Left cardiac atrium (tissue), 4 donors: ENCODE measurements around the gene TST. TPM values are rescaled to one million over a fixed set of nuclear protein-coding genes. Genes with fewer than 3 reads are reported as not detected.
A peak's percentile ranks its signal among the peaks of the same experiment; 100 is the strongest.

Experiments used
- ATAC-seq, 2 donors: fragments of 200-7000 bp; cut with Tn5 transposase; one replicate each; pipeline ENCODE4 v1.9.1; 2020; ENCODE audit warnings: mild to moderate bottlenecking in 2 of 2, moderate library complexity in 2 of 2
- DNase-seq: peaks from one replicate; pipeline ENCODE4 v3.0.0-alpha.2; 2020
- intact Hi-C, 2 donors: fragments of 100-400 bp; cut with DNase I; formaldehyde crosslinking; loops; one replicate each; pipeline versions ENCODE4 v1.14.1 to v1.15.1; 2022 to 2023
- total RNA-seq, 2 donors: library from RNA; stranded (reverse); fragmentation: NEBNext Ultra II Directional; extraction: Animal tissue kit (Norgen Biotek cat#: 25700); gene quantifications; one replicate each; pipeline ENCODE4 v1.2.1, GENCODE V29; 2021
- donor health status: DM: no; HTN: yes; CAD: no.
- donor health status: DM: no; HTN: yes; CAD: no; lungs with severe emphysema.
- donor health status: DM: yes; HTN: yes; CAD: no.
- donor health status: Dilated cardiomyopathy.

The TST gene
- total RNA-seq, 2 donors from 2014 or later = 33.3 to 35.5 TPM

DNA sequence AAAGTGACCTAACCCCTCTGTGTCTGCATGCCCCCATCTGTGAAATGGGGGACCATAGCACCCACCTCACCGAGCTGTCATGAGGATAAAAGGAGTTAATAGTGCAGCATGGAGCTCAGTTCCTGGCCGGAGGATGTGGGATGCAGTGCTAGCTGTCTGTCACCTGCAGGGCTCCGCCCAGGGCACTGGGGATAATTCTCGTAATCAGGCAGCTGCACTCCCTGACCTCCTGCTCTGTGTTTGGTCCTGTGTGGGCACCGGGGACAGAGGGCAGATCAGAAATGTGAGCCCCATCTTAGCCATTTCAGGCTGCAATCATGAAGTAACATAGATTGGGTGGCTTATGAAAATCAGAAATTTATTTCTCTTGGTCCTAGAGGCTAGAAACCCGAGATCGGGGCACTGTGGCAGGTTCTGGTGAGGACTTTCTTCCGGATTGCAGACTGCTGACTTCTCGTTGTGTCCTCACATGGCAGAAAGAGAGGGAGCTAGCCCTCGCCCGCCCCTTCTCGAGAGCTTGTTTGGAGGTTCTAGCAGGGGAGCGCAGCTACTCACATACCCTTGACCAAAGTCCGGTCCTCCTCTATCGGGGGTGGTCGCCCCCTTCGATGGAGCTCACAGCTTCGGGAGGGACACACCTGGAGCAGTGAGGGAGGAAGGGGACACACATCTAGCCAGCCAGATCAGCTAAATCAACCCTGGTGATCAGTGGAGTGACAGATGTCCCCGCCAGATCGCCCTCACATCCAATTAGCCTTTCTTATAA lies 35.5 kb upstream of the TST start:
- ATAC-seq (no peak), DNase-seq (no peak)
- intact Hi-C loops = no loop called here

DNA sequence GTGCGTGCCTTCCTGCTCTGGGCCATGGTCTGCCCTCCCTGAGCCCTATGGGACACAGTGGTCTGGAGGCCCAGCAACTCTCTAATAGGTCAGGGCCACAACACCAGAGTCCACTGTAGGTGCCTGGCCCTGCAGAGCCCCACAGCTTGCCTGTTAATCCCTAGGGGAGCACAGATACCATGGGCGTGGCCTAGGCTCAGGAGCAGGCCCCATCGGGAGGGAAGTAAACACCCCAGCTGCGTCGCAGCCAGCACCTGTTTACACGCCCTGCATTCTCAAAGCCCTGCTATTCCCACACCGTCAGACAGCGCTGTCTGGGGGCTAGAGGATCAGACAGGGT lies 34.8 kb upstream of the TST start:
- intact Hi-C loops = no loop called here
- DNase-seq (no peak), ATAC-seq (no peak)

DNA sequence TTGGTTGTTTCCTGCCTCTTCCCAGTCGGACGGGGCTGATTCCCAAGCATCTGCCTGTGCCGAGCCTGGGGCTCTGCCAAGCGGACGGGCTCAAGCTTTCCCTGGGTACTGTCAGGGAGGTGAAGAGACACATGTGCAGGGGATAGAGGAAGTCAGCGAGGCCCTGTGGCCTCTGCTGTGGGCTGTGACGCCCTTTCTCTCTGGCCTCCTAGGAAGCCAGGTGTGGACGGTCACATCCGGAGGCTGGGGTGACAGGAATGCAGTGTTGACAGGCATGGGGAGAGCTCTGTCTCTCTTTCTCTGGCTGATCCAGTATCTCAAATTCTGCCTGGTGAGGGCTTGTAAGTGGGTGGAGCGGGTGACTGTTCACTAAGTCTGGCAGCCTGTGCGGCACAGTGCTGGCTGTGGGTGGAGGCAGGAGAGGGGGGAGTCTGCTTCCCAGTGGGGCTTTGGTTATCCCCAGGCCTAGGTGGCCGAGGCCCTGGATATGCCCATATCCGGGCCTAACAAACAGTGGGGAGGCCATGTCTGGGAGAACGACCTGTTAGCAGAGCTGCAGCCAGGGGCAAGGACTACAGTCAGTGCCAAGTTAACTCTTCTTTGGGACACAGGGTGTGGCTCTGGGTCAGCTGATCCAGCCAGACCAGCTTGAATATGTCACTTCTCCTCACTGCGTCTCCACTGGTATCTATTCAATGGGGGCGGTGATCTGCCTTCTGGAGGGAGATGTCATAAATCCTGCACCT lies 34.2 kb upstream of the TST start:
- peak; percentile 55 to 56 for ATAC-seq
- DNase-seq = peak; percentile 43
- intact Hi-C loops = no loop called here

DNA sequence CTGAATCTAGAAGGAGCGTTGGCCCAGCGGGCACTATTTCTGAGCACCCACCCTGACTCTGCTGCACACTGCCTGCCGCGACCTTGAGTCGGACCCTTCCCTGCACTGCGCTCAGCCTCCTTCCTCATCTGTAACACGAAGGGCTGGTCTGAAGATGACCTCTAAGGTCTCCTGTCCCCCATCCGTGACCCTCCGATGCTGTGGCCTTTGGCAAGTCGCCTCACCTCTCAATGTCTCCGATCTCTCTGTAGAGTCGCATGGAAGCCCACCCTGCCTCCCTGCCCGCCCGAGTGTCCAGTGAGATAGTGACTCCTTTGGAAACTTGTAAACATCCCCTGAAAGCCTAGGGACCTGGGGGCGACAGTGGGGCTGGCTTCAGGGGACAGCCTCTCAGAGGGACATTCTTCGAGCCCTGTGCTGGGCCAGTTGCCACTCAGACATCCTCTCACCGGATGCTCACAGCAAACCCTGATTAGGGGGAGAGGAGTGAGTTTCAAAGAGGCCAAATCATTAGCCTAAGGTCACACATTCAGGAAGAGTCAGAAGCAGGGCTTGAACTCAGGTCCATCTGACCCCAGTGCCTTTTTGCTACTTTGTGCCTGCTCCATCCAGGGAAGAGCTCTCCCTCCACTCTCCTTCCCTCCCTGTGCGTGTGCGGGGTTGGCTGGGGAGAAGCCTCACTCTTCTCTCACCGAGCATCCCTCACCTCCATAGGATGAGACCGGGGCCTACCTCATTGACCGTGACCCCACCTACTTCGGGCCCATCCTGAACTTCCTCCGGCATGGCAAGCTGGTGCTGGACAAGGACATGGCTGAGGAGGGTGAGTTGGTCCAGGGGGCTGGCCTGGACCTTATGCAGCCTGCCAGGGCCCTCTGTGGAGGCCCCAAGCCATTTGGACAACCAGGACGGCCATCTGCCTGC lies 33.4 kb upstream of the TST start:
- intact Hi-C loops = no loop called here
- DNase-seq = no peak
- ATAC-seq = no peak

DNA sequence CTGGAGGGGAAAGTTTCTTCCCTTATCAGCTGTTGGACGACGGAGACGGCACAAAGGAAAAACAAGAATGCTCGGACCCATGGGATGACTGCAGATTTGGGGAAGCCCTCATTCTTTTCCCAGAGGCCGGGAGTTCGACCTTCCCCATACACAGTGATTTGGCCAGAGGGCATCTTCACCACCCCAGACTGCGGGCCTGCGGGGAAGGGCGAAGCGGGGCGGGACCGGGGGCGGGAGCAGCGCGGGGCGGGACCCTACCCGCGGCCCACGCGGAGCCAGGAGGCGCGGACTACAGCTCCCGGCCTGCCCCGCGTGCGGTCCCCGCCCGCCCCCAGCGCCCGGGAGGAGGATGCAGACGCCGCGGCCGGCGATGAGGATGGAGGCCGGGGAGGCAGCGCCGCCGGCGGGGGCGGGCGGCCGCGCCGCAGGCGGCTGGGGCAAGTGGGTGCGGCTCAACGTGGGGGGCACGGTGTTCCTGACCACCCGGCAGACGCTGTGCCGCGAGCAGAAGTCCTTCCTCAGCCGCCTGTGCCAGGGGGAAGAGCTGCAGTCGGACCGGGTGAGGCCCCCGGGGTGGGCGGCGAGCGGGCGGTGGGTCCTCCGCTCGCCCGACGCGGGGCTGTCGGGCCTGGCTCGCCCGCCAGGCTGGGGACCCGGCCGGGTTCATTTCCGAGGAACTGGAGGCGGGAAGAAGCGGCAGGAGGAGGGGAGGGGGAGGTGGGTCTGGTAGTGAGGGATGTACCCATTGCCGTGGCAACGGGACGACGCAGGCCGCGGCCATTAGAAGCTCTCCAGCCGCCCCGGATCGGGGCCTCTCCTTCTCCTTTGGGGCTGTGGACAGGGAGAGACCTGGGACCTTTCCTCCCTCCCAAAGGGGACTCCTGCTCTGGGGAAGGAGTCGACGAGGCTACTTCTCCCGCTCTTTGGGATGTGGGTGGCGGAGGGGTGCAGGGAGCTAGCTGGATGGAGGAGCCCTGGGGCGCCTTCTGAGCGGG lies 32.4 kb upstream of the TST start, which contains the start of gene KCTD17:
Gene KCTD17, plus strand, starts transcription at position 352 of the 995 bp plus-strand sequence. Its CDS starts 19 bp downstream, at position 371.
- DNase-seq (peak; percentile 86), ATAC-seq (peak; percentile 92 to 93)
- intact Hi-C loops = no loop called here

DNA sequence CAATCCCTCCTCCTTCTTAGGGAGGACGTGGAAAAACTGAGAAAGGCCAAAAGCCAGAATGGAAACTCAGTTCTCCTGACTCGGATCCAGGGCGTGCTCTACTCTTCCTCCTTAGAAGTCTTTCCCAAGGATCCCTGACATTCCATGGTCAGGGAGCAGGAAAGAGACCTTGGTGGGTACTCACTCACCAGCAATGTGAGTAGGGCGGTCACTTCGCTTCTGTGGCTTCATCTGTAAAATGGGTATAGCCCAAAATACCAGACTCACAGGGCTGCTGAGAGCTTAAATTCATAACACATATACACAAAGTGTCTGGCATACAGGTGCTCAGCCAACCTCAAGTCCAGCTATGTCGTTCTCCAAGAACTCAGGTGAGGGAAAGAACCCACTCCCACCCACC lies 31.7 kb upstream of the TST start:
- DNase-seq (no peak), ATAC-seq (no peak)
- intact Hi-C loops = no loop called here

DNA sequence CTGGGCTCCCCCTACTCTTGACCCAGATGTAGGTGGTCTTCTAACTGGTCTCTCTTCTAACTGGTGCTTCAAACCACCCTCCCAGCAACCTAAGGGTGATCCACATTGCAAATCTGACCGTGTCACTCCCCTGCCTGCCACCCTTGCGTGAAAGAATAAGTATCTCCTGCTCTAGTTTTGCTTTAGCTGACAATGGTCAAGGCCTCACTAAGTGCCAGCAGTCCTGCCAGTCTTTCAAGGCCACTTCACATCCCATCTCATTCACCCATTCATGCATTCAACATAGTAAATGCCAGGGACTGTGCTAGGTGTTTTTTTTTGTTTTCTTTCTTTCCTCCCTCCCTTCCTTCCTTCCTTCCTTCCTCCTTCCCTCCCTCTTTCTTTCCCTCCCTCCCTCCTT lies 30.0 kb upstream of the TST start:
- intact Hi-C loops = loop anchor here in 1 of 2 donors (10.0 kb wide), 1 partner anchor 264 kb away; no protein-coding TSS in a partner anchor
- no peak for ATAC-seq
- no peak for DNase-seq

DNA sequence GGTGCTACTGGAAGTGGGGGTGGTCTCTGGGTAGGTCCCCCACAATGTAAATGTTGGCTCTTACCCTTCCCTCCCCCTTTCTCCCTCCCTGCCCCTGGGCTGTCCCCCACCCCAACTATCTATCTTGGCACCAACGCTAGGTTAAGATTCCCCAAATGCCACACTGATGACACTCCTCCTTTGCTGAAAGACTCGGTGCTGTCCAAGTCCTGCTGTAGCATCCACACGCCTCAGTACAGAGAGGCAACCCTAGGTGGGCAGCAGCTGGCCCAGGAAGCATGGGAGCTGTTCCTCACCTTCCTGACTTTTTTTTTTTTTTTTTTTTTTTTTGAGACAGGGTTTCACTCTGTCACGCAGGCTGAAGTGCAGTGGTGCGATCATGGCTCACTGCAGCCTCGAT lies 28.9 kb upstream of the TST start:
- intact Hi-C loops = loop anchor here in 1 of 2 donors (10.0 kb wide), 1 partner anchor 263 kb away; no protein-coding TSS in a partner anchor
- DNase-seq (no peak), ATAC-seq (no peak)

DNA sequence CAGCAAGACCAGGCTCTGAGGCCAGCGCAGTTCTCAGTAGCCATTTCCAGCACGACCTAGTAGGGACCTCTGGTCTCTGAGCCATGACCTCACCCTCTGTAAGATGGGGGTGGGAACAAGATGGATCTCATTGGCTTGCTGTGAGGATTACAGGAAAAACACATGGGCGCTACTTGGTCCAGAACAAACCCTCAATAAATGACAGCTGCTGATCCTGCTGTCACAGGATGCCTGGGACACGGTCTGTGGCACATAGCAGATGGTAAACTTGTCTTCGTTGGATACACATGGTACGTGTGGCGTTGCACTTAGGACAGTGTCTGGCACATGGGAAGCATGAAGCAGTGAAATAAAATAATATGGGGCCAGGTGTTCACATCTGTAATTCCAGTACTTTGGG lies 27.8 kb upstream of the TST start:
- DNase-seq (no peak), ATAC-seq (no peak)
- intact Hi-C loops = loop anchor here in 1 of 2 donors (10.0 kb wide), 1 partner anchor 262 kb away; no protein-coding TSS in a partner anchor

DNA sequence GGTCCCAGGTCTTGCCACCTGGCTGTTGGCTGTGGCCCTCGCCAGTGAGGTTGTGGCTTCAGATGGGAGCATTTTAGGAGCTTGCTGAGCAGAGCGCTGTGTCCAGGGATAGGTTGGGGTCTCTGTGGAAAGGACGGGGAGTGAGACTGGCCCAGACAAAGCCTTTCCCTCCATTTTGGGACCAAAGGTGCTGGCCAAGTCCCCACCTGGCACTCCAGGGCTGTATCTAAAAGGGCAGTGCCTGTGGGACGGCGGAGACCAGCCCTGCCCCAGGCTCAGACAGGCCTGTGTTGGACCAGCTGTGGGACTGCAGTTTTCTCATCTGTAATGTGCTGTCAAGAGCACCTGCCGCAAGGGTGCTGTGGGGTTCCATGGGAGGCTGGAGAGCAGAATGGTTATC lies 27.3 kb upstream of the TST start:
- intact Hi-C loops = loop anchor here in 1 of 2 donors (10.0 kb wide), 1 partner anchor 262 kb away; no protein-coding TSS in a partner anchor
- DNase-seq (no peak), ATAC-seq (no peak)

DNA sequence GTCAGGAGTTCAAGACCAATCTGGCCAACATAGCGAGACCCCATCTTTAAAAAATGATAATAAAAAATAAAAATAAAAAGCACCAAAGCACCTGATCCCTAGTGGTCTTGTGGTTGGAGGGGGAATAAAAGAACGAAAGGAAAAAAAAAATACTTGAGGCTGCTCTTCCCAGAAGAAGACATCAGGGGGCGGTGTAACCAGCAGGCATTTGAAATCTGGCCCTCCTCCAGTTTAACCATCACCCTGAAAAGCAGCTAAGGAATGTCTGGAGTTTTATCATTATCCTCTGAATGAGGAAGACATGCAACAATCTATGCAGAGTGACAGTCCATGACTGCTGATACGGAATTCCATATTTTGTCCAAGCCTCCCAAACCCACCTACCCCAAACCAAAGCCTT lies 26.7 kb upstream of the TST start:
- DNase-seq = no peak
- intact Hi-C loops = loop anchor here (2.0 to 10.0 kb wide), 2 partner anchors 173 to 261 kb away; no protein-coding TSS in a partner anchor
- ATAC-seq = no peak

DNA sequence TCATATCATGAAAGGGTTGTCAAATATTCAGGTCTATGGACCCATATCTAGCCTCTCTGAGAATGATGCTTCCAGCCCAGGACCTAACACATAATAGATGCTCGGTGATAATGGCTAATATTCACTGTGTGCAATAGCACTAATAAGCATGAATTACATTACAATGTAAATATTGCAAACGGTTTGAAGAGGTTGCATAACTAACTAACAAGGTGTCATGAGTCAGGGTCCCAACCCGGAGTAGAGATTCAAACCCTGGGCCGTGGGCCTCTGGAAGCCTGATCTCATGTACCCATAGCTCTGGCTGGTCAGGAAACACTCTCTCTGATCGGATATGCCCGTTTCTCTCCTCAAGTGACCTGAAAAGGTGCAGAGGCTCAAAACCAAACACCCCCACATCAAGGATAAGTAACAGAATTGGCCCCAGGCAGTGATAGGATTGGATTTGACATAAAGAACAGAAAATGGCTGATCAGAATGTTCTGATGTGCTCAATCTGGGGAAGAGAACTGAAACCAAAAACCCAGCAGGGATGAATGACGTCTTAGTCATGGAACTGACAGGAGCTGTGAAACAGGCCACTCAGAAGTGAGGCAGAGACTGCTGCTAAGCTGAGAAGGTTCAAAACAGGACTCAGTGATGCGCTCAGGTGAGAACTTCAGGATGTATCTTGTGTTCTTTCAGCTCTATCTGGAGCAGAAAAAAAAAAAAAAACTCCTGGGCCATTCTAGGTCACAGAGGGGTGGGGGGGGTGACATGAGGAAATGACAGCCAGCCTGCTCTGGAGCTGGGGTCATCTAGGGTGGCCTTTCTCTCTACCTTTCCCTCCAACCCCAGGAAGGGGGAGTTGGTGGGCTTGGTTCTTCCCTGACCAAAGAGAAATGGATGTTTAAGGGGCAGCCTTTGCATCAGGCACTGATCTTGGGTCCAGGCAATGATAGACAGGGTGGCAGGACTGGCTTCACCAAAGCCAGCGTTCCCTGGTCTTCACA lies 25.7 kb upstream of the TST start:
- ATAC-seq = no peak
- DNase-seq = no peak
- intact Hi-C loops = loop anchor here (2.0 to 10.0 kb wide), 2 partner anchors 172 to 260 kb away; no protein-coding TSS in a partner anchor

DNA sequence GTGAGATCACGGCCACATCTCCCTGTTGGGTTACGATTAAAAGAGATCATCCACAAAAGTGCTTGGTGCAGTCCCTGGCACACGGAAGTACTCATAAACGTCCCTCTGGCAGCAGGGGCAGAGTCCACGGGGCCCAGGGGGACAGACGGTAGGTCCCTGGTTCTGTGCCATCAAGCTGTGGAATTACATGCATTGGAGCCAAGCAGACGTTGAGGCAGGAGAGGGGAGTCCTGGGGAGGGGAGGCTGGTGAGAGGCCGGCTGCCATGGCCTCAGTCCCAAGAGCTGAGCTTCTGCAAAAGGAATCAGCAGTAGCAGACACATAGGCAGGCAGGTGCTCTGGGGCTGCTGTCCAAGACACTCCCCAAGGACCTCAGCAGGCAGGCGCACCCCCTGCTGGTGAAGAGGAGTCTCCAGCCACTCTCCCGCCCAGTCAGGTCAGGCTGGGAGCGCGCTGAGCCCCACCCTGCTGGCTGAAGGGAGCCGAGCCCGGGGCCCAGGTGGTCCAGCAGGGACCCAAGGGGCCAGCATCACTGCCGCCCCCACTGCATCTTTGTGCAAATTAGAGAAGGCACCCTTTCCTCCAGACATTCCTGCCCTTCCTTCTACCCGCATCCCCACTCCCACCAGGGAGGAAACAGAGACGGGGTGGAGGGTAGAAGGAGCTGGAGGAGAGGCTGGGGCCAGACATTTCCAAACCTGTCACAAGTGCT lies 24.7 kb upstream of the TST start:
- ATAC-seq = peak; percentile 85 to 93
- DNase-seq = peak; percentile 58
- intact Hi-C loops = loop anchor here (2.0 to 10.0 kb wide), 2 partner anchors 171 to 259 kb away; no protein-coding TSS in a partner anchor

DNA sequence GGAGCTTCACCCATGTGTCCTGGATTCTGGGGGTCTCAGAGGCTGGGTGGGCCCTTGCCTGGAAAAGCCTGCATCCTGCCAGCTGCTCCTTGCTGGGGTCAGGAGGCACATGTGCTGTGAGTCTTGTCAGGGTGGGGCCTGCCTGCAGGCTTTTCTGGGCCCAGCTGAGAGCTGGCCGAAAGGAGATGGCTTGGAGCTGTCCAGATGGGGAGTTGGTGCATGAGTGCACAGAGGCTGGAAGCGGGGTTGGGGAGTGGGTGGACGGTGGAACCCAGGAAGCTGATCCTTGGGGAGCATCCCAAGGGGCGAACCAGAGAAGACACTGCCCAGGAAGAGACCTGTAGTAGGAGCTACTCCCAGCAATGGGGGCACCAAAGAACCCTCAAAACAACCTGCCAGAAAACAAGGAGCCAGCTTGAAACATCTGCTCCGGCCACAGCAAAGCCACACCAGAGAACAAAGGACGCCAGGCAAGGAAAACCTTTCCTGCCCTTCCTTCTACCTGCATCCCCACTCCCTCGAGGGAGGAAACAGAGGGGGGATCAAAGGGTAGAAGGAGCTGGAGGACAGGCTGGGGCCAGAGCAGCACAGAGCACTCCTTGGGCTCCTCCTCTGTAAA lies 24.1 kb upstream of the TST start:
- DNase-seq (no peak), ATAC-seq (no peak)
- intact Hi-C loops = loop anchor here in 1 of 2 donors (10.0 kb wide), 1 partner anchor 259 kb away; no protein-coding TSS in a partner anchor

DNA sequence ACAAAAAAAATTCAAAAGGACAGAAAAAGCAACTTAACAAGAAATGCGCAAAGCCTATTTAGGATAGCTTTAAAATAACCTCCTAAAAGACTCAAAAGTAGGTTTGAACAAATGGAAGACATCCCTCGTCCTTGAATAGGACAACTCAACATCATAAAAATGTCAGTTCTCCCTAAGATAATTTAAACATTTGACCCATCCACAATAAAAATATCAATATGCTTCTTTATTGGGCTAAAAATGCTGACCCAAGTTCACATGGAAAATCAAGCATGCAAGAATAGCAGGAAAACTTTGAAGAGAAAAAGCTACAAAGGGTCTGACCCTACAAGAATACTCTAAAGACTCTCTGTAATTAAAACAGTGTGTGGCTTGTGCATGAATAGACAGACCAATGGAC lies 20.2 kb upstream of the TST start:
- no peak for DNase-seq
- intact Hi-C loops = no loop called here
- ATAC-seq = no peak

DNA sequence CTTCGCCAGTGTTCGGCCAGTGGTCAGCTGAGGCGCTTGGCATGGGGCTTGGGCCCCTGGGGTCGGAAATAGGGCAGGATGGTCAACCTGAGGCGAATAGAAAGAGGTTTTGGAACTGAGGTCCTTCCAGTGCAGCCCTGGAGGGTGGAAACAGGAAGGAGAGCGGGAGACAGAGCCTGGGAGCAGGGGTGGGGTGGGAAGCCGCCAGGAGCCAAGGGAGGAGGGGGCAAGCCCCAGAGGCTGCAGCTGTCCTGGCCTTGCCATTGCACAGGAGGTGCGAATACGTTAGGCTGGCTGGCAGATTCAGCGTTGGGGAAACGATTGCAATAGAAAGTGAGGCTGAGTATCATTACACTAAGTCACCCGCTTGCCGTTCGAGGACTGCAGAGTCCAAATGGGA lies 18.4 kb upstream of the TST start:
- DNase-seq = no peak
- ATAC-seq = no peak
- intact Hi-C loops = no loop called here
